NCI-H187 treated with DMSO at 0.1 percent for 48 hours (cell line): Measurements from ENCODE around the gene CRYAB.
"Not testable (repeated sequence)": the region's sequence is repeated elsewhere in the genome, so short reads cannot be mapped to it uniquely, and the experiment has no call there.

Source experiments
- DNase-seq: peaks from one replicate; lab custom pipeline; 2025; lab: John Stamatoyannopoulos, UW

CRYAB gene

DNA sequence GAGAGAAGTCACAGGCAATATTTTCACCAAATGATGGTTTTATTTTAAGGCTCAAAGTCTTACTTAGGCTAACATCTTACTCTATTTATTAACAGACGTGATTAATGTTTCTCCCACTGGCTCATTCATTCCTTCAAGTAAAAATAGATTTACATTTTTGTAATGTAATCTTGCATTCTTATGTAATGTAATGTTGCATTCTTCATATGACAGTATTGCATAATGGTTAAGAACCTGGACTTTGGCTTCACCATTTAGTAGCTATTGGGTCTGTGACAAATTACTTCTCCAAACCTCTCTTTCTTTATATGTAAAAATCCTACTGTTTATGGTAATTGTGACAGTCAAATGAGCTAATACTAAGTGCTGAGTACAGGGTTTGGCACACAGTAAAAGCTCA is 22.3 kb upstream of the CRYAB start:
- no peak for DNase-seq

GRCh38 chr11:111933176-111933575 is 21.6 kb upstream of the CRYAB start:
- DNase-seq: not testable (repeated sequence)

DNA sequence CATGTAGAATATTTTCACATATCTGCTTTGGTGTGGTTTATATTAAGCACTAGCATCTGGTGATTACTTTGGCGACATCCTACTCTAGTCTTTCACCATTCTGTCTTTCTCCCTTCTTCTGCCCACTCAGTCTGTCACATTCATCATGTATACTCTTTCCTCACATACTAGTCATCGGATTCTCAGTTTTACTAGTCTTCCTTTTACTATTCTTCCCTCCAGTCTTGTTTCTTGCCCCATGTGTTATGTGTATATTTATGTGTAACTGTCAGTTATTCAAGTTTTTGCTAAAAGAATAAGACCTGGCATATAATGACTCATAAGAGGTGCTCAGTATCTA is 21.0 kb upstream of the CRYAB start:
- DNase-seq: no peak

DNA sequence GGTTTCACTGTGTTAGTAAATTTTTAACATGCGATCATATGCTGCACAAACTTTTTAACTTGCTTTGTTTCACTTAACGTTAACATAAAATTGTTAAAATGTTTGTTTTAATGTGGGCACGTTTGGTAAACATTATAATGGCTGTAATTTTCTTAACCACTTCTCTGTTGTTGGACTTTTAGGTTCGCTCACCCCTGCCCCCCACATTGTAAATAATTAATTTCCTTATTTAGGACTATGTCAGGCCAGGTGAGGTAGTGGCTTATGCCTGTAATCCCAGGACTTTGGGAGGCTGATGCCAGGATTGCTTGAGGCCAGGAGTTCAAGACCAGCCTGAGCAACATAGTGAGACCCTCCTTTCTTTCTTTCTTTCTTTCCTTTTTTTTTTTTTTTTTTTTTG is 18.9 kb upstream of the CRYAB start:
- no peak for DNase-seq

GRCh38 chr11:111926505-111927391 is 15.2 kb upstream of the CRYAB start:
- DNase-seq: peak; percentile 77

GRCh38 chr11:111925953-111926352 is 14.4 kb upstream of the CRYAB start:
- DNase-seq: no peak

- DNase-seq: no peak
Observed at GRCh38 chr11:111923951-111924350, 12.4 kb upstream of the CRYAB start.

DNA sequence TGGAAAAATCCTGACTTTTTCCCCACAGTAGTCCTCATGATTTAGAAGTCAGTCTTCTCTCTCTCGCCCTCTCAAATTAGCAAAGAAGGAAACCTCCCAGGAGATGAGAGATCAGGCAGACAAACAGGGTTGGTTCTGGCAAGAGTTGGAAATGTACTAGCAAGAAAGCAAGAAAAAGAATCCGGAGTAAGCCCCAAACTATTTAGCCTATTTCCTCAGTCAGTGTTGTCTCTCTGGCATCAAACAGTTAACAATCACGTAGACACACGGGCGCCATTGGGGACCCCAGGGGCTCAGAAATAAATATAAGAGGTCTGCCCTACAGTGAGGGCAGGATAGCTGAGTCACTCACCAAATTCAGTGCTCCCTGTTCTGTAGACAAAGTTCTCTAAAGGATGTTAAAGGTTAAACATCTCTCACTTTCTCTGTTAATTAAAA is 11.8 kb upstream of the CRYAB start:
- DNase-seq: no peak

DNA sequence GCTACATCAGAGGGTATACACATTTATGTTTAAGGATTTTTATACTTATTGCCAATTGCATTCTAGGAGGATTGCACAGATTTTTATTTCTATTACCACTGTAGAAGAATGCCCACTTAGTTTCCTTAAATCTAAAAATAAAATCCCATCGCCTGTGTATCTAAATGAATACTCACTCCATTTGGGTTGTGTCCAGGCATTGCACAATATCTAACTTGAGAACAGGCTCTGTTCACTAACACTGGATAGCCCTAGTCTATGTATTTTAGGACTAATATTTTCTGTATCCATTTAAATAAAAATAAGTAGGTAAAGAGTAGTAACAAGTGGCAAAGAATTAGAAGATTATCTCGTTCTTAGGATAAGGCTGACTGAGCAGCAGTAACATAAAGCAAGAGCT is 11.2 kb upstream of the CRYAB start:
- no peak for DNase-seq

DNA sequence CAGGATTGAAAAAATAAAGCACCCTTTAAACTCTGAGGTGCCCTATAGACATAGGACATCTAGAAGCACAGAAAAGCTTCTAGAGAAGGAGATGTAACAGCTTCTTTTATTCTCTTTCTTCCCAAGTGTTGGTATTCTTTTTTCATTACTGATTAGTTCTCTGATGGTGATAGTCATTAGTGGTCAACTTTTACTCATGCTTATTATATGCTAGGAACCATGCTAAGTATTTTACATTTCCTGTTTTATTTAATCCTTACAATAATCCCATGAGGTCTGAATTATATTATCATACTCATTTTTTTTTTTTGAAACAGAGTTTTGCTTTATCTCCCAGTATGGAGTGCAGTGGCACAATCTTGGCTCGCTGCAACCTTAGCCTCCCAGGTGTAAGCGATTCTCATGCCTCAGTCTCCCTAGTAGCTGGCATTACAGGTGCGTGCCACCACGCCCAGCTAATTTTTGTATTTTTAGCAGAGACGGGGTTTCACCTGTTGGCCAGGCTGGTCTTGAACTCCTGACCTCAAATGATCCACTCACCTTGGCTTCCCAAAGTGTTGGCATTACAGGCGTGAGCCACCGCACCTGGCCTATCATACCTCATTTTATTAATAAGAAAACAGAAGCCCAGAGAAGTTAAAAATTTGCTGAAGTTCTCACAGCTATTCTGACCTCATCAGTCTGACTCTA is 10.1 kb upstream of the CRYAB start:
- DNase-seq: no peak

DNA sequence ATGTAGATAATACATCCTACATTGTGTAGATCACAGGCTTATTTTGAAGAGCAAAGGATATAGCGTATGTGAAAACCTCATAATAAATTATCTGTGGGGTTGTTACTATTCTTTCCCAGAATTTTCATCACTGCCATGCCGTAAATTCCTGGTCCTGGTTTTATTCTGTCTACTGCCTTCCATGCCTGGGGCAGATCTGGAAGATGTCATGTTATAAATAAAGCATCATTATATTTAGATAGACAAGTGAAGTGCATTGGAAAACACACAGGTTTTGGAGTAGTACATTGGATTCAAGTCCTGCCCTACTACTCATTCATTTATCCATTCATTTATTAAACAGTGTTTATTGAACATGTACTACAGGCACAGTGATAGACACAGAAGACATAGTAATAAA is 9.3 kb upstream of the CRYAB start:
- DNase-seq: no peak

DNA sequence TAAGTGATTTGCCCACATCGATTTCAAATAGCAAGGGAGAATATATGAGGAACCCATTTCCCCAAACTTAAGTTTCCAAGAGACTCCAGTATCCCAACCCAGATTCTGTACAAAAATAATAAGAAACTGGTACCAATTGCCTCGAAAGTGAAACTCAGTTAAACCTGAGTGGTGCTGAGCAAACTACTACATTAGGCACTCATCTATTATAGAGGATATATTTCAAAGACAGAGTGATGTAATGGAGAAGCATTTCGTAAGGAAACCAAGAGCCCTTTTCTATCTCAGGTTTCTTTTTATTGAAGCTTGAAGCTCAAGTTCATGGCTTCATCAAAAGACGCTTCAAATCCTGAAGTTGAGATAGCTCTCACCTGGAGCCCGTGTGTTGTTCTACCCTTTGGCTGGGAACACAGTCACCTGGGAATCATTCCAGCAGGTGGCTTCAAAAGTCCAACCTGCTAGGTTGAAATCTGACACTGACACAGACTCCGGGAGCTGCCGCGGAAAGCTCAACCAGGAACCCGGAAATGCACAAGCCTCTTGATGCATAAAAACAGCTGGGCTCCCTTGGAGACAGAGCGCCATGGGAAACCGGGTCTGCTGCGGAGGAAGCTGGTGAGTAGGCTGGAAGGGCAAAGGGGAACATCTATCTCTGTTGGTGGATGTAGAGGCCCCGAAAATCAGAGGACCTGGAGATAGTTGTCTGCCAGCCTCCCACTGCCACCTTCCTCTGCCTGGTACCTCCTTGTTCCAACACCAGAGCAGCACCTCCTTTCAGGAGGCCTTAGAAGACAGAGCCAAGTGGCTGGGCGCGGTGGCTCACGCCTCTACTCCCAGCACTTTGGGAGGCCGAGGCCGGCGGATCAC is 7.1 kb upstream of the CRYAB start, which contains the start of gene C11orf52:
Gene C11orf52 (plus strand): TSS at position 524 of the 867 bp plus-strand sequence. CDS start 60 bp downstream, at position 584.
- peak; percentile 89 for DNase-seq

DNA sequence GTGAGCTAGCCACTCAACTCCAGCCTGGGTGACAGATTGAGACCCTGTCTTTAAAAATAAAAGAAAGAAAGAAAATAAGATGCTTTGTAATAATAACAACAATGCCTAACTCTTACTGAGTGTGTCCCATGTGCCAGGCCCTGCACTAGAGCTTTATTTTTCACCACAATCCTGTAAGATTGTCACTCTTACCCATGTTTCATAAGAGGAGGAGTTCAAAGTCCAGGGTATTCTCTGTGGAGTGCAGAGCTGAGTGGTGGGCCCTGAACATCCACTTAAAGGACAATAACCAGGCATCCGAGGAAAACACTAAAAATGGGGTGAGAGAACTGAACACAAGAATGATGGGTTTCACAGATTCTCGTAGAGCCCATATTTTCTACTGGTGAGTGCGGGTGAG is 6.2 kb upstream of the CRYAB start:
- no peak for DNase-seq

DNA sequence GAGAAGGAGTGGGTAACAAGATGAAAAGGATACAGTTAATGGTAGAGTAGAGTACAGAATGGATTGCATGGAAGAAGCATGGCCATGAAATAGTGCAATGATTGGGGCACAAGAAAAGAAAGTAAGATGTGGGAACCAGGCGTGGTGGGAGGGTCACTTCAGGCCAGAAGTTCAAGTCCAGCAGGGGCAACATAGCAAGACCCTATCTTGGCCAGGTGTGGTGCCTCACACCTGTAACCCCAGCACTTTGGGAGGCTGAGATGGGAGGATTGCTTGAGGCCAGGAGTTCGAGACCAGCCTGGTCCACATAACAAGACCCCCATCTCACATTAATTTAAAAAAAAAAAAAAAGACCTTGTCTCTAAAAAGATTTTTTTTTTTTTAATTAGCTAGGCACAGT is 5.7 kb upstream of the CRYAB start:
- DNase-seq: no peak

- DNase-seq: no peak
Observed at GRCh38 chr11:111916768-111917167, 5.2 kb upstream of the CRYAB start.

DNA sequence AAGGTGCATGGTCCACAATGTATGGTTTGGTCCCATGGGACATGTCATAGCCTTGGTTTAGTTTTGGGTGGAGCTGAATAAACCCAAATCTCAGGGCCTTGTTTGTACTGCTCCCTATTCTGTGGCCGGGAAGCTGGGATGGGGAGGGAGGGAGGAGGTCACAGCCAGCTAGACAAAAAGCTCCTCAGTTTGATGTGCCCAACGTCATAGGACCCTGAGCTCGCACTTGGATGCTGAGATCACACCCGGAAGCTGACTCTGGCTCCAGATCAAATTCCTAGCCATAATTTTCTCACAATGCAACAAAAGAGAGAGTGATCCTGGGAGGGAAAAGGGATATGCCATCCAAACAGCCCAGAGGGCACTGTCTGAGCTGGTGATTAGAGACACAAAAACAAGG is 2.4 kb upstream of the CRYAB start:
- DNase-seq: no peak

GRCh38 chr11:111913031-111913861 is 1.7 kb upstream of the CRYAB start:
- no peak for DNase-seq

DNA sequence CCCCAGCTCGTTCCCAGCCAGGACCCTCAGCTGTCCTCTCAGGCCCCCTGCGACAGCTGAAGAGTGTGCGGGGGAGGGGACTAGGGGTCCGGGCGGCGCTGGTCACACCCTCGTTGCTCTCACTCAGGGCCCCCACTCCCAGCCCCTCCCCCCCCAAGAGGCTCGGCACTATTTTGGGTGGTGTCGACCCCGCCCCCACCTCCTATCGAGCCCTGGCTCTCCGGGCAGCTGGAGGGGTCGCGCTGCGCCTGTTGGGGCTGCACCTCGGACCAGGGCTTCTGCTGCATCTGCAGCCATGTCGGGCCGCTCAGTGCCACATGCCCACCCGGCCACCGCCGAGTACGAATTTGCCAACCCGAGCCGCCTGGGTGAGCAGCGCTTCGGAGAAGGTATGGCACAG is 965 bp upstream of the CRYAB start, which contains the start of gene HSPB2:
Gene HSPB2 (plus strand): TSS at position 200 of the 400 bp plus-strand sequence. CDS start 96 bp downstream, at position 296.
- DNase-seq: no peak

GRCh38 chr11:111910676-111911562 is 651 bp downstream of the CRYAB start:
- DNase-seq: no peak

- DNase-seq: no peak
Observed at GRCh38 chr11:111909378-111909777, 2.2 kb downstream of the CRYAB start.
